Pons (tissue), 1 donor: ENCODE data around the gene PGP.
A peak's percentile ranks its signal among the peaks of the same experiment; 100 is the strongest.

Experiments
- DNase-seq: peaks from one replicate; pipeline ENCODE4 v3.0.0-alpha.2; 2016; ENCODE audit warnings: low spot score

The PGP gene

DNA sequence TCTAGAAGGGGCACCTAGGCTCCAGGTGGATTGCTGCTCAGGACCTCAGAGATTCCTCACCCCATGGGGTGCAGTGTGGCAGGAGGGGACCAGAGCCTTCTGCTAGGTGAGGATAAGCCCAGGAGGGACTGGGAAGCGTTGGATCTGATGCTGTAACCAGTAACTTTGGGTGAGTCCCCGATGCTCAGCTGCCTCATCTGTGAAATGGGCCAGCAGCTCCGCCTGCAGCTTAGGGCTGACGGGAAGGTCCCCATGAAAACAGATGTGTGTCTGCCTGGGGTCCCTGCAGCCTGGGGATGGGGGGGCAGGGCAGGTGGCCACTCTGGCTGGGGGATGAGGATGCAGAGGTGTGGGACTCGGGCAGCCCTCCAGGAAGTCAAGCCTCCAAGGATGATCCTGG, 15.5 kb downstream of the PGP start:
- no peak for DNase-seq

DNA sequence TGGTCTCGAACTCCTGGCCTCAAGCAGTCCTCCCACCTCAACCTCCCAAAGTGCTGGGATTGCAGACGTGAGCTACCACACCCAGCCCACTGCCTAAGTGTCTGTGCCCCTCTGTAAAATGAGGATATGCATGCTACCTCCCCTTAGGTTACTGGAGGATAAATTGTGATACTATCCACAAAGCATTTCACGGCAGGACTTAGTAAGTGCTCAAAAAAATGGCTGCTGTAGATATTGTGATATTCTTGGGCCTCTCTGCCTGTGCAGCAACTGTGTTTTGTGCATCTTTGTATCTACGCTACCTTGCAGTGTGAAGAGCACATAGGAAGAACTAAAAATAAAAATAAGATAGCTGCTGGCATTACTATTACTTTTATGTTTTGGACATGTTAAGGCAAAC, 16.4 kb downstream of the PGP start:
- DNase-seq, result no peak

DNA sequence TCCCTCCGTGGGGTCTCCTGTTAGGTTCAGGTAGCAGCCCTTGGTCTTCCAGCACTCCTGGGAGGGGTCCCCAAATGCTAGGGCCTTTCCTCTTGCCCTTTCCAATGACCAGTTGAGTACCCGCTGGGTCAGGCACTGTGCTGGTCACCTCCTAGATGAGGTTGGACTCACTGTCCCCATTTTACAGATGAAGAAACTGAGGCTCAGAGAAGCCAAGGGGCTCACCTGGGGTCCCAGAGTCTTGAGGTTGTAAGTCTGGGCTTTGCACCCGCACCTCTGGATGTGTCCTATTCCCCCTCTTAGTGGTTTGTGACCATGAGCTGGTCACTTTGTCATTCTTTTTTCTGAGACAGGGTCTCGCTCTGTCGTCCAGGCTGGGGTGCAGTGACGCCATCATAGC, 16.9 kb downstream of the PGP start:
- DNase-seq, result no peak

DNA sequence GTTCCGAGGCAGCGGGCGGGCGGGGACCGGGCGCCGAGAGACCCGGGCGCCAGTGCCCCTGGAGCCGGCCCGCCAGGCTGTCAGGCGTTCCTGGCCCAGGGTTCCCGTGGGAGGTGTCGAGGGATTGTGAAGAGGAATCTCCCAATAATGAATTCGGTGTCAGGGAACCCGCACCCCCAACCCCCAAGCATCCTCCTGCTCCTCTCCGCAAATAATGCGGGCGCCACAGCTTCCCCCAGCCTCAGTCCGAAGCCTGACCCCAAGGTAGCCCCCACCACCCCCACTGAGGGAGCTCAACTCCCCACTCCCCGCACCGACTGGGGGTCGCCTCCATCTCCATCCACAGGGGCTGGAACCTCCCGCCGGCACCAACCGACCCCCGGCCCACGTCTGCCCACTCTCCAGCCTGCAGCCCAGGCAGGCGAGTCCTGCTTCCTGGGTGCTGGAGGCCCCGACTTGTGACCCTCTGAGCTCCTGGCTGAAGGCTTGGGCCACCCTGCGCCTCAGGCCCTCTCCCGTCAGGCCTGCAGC, 17.6 kb downstream of the PGP start:
- DNase-seq, result no peak

DNA sequence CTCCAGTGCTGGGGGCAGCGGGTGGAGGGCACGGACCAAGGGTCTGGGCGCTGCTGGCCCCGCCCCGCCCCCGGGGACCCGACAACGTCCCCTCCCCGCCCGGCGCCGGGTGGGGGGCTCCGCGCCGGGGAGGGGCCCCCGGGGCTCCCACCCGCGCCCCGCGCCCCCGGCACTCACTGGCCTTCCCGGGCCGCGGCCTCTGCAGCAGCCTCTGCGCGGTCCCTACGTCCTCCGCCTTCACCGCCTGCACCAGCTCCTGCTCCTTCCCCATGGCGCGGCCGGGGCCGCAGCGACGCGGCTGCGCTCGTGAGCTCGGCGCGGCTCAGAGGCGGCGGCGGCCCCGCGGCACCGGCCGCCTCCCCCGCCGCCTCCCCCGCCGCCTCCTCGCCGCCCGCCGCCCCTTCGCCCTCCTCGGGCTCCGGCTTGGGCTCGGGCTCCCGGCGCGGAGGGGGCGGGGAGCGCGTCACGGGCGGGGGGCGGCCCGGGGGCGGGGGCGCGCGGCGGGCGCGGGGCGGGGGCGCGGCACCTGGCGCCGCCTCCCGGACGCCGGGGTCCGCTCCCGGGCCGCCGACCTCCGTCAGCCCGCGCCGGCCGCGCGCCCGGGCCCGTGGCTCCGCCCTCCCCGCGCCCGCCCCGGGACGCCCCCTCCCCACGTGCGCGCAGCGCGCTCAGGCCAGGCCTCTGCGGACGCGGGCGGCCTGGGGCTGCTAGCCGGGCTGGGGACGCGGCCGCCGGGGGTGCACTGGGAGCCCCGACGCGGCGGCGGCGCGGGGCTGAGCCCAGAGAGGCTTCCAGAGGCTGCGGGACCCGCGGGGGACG, 18.3 kb downstream of the PGP start, which contains the start of gene CASKIN1:
Gene CASKIN1 (minus strand): TSS at position 444 of the 819 bp plus-strand sequence. CDS start 173 bp downstream, at position 271.
- no peak for DNase-seq

DNA sequence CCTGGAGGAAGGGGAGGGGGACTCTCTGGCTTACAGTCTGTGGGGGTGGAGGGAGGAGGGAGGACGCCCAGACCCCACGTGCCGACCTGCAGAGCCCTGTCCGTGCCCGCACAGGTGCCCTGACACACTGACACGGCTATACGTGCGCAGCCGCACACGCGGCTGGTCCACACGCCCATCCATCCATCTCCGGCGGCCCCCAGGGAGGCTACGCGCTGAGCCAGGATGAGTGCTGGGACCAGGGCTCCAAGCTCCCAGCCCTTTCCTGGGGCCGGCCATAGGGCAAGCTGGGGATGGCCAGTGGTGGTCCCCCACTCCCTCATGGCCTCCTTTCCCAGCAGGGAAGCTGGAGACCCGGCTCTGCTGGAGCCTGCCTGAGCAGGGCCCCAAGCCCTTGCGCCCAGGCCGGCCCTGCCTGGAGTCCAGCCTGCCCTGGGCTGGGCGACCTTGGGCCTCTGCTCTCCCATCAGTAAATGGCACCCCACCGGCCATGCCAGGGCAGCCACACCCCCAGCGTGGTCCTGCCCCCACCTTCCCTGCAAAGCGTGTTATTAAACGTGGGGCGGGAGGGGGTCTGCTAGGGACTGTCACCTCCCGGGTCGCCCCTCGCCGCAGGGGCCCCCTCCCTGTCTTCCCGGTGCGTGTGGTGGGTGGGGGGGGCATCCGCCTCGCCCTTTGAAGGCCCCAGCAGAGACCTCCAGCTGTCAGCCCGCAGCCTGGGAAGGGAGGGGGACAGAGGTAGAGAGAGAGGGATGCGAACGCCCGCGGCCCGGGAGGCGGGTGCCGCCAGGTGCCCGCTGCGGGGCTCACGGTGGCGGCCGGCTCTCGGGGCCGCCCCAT, 19.1 kb downstream of the PGP start:
- no peak for DNase-seq

DNA sequence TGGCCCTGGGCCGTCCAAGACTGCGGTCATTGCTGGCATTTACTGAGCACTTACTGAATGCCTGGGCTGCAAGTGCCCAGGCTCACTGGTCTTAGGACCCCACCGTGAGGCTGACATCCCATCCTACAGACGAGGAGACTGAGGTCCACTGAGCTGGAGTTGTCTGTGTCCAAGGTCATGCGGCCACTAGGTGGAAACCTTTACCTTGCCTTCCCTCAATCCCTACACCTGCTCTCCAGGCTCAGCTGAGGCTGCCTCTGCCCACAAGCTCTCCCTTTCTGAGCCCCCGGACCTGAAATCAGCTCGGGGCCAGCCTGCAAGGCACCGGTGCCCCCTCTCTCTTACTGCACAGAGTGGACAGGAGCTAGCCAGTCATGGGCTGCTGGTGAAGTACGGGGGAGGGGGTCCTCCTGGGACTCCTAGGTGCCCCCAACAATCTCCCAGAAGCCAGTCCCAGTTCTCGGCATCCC, 19.8 kb downstream of the PGP start:
- DNase-seq, result no peak

DNA sequence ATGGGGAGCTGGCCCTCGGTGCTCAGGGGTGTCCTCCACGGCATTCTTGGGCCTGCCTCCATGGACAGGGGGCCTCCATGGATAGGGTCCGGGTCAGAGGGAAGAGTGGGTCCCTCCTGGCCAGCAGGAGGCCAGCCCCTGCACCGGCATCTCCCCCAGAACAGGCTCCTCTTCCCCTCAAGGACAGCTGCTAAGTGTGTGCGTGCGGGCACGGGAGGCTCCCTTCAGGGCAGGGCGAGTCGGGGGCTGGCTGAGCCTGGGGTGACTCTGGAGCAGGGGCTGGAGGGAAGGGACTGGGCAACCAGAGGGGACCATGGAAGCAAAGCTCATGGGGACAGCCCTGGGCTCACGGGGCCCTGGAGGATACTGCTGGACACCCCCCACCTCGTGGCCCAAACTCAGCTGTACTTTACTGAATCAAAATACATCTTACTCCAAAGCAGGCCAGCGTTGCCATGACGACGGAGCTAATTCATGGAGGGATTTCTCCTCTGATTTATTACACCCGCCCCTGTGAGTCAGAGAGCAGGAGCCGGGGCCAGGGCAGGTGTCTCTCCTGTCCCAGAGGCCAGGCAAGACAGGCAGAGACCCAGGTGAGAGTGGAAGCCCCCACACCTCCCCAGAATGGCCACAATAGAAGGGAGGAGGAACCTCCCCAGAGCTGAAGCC, 20.3 kb downstream of the PGP start:
- DNase-seq, result no peak

DNA sequence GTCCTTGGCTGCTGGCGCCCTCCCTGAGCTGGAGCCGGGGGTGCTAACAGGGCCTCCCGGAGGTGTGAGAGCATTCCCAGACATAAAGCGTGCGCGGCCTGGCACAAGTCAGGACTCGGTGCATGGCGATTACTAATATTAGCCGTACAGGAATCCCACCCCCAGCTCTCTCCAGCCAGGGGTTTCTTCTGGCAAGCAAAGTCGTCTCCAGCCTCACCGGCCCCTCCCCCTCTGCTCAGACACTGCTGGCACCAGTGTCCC, 23.3 kb downstream of the PGP start:
- no peak for DNase-seq

DNA sequence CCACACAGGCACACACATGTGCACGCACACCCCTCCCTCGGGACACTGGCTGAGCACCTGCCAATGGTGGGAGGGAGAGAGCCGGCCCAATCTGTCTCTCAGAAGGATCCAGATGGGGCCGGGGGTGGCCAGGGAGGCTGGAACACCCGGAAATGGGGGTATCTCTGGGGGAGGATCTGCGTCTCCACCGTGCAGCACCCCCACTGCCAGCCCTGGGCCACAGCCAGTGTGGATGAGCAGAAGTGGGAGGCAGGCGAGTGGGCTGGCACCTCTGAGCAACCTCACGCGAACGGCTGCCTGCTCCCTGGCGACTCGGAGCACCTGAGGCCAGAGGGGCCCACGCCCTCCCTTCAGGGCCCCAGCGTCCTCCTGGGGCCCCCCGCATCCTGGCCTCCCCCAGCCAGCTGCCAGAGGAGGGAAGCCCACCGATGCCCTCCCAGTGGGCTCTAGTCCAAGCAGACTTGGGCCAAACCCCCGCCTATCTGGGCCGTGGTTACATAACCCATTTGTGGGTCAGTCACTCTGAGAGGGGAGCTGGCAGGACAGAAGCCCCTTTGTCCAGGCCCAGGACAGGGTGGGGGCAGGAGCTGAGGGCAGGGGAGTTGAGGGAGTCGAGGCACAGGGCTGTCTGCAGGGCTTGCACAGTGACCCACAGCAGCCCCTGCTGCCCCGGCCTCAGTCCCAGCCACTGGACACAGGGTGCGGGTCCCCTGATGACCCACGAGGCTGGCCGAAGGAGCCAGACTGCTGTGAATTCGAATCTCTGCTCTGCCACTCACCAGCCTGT, 23.8 kb downstream of the PGP start:
- peak; percentile 29 for DNase-seq

DNA sequence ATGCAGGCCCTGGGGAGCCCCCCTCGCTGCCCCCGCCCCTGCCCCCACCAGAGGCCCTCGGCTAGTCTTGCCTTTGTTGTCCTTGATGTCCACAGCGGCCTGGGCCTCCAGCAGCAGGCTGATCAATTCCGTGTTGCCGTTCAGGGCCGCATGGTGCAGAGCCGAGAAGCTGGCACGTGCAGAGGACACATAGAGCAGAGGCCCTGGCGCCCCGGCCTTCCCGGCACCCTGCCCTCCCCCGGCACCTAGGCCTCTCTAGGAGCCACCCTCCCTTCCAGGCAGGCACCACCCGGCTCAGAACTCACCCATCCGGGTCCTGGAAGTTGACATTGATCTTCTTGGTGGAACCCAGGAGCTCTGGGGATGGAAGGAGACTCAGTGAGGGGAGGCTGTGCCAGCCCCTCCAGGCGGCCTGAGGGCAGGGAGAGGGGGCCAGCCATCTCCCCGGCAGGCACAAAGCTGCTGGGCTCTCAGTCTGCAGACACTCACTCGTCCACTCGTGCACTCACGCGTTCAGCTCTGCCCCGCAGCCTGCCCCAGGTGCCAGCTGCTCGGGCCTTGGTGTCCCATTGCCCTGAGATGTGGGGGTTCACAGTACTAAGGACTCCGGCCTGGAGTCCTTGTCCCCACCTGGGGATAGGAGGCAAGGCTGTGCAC, 24.5 kb downstream of the PGP start:
- DNase-seq, result no peak

DNA sequence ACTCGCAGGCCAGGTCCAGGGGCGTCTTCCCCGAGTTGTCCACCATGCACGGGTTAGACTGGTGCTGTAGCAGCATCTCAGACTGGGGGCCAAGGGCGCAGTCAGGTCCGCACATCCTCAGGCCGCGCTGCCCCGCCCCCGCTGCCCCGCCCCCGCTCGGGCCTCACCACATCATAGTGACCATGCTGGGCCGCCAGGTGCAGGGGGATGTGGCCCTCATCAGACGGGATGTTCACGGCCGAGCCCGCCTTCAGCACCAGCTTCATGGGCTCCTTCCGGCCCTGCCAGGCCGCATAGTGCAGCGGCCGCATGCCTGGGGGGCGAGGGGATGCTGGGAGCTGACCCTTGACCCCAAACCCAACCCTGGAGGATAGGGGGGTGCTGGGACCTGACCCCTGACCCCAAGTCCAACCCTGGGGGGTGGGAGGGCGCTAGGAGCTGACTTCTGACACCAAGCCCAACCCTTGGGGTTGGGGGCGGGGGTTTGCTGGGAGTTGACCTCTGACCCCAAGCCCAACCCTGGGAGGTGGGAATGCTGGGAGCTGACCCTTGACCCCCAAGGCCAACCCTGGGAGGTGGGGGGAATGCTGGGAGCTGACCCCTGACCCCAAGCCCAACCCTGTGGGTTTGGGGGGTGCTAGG, 25.3 kb downstream of the PGP start:
- no peak for DNase-seq

DNA sequence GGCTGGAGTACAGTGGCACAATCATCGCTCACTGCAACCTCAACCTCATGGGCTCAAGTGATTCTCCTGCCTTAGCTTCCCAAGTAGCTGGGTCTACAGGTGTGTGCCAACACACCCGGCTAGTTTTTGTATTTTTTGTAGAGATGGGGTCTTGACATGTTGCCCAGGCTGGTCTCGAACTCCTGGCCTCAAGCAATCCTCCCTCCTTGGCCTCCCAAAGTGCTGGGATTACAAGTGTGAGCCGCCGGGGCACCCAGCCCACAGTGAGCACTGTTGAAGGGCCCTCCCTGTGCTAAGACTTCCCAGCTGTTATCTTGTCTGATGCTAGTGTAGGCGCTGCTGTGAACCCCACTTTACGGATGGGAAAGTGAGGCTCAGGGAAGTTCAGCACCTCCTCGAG, 26.2 kb downstream of the PGP start:
- no peak for DNase-seq

DNA sequence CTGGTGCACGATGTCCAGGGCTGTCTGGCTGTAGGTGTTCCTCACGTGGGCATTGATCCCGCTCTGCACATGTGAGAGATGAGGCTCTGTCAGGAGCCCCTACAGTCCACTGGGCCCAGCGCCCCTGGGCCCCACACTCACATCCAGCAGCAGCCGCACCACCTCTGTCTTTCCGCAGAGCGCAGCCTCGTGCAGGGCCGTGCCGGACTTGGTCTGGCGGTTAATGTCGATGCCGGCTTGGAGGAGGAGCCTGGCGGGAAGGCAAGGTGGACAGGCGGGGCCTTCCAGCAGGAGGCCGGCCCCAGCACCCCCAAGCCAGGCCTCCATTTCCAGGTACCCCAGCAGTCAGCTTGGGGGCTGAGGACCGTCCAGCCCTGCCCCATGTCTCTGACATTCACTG, 27.4 kb downstream of the PGP start:
- DNase-seq, result no peak

DNA sequence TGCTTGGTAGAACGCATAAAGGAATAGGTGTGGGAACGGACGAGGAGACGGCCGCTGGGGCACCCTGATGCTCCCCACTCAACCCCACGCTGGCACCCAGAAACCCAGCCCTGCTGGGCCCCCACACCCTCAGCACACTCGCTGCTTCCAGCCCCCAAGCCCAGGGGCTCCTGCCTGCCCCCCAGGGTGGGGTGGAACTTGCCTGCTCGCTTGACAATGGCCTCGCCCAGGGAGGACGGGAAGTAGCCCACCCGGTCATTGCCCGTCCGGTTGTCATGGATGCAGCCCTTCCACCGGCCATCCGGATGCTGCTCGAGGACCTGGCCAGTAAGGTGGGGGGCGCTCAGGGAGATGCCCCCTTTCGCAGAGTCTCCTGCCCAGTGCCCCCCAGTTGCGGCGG, 28.1 kb downstream of the PGP start:
- DNase-seq, result no peak

DNA sequence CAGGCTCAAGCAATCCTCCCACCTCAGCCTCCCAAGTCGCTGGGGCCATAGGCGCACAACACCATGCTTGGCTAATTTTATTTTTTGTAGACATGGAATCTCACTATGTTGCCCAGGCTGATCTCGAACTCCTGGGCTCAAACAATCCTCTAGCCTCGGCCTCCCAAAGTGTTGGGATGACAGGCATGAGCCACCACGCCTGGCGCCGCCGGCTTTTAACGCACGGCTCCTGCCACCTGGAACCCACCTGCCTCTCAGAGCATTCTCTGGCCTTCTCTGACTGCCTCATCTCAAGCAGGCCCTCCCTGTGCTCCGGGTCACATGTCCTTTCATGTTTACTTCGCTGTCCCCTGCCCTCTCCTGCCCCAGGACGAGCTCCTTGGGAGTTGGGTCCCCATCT, 28.6 kb downstream of the PGP start:
- DNase-seq, result no peak

DNA sequence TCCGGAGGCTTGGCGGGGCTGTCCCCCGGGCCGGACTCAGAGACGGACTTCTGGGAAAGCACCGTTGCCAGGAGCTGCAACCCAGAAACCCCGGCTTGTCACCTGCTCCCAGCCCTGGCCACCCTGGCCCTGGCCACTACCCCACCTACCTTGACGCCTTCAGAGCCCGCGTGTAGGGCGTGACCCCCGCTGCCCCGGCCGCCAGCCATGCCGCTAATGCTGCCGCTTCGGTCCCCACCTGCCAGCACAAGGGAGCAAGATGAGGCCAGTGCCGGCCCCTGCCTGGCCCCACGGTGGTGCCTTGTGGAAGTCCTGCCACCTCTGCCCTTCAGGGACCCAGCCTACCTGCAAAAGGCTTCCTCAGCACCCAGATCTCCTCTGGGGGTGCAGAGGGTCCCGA, 29.7 kb downstream of the PGP start:
- no peak for DNase-seq

DNA sequence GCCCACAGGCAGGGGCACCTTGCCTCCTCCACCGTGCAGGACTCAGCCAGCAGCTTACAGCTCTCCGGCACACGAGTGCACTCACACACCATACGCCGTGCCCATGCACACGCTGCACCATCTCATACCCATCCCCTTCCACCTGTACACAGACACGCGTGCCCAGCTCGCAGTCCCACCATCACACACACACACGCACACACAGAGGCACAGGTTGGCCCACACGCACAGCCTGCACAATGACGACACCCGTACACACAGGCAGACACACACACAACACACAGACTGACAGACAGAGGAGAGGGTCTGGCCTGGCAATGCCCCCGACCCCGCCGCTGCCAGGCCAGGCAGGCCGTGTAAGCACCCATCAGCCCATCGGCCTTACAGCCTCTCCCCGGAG, 30.3 kb downstream of the PGP start:
- DNase-seq, result no peak

DNA sequence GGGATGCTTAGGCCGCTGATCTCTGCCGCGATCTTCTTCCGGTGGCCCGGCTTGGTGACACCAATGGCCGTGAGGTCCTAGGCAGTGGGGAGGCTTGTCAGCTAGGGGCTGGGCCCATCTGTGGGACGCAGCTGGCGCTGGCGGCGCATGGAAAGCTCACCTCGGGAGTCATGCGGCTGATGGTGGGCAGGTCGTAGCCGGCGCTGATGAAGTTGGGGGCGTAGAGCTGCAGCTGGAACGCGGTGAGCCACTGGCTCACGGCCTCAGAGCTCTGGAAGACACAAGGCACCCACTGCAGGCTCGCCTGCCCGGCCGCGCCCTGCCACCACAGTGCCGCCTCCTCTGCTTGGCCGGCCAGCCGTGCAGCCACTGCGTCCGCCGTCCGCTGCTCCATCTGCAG, 31.0 kb downstream of the PGP start:
- no peak for DNase-seq

DNA sequence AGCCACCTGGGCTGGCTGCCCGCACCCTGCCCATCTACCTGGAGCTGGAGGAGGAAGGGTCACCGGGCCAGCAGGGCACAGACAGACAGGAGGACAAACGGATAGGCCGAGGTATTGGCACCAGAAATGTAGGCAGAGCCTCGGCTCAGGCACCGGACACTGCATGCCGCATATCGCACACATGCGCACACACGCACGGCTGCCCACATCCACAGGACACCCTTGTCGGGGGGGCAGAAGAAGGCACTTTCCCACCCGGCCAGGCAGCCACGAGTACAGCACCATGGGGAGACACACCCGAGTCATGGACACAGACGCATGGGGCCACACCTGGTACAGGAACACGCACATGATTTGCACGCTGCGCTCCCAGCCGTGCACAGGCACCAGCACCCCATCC, 32.7 kb downstream of the PGP start:
- no peak for DNase-seq
